Measurements from ENCODE around the gene PKDCC.
A peak's percentile ranks its signal among the peaks of the same experiment; 100 is the strongest.

The PKDCC gene

DNA sequence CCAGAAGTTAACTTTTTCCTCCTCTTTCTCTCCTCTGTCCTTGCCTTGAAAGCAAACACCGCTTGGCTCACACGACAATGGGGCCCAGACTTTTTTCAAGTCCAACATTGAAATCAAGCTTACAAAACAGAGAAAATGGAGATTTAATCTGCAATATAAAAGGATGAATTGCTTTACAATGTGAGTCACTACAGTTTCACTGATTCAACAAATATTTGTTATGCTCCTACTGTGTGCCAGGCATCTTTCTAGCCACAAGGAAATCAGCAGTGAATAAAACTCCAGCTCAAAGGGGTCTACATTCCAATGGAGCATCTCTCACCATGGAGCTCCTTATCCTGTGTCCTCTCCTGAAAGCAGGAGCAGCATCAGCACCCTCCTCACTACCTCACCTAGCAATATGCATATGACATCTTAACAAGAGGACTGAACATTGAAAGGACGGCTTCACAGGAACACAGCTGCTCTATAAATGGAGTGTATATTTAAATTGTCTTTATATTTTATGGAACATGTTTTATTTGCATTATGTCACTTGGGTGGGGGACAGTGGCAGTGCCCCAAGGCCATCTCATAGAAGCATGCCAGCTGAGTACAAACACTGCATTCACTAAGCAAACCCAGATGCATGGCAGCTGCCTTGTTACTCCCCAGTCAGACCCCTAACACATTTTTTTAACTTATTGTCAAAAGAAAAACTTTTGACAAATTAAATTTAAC lies 39.5 kb downstream of the PKDCC start:
- no peak for DNase-seq (ENCODE audit: low read depth)

DNA sequence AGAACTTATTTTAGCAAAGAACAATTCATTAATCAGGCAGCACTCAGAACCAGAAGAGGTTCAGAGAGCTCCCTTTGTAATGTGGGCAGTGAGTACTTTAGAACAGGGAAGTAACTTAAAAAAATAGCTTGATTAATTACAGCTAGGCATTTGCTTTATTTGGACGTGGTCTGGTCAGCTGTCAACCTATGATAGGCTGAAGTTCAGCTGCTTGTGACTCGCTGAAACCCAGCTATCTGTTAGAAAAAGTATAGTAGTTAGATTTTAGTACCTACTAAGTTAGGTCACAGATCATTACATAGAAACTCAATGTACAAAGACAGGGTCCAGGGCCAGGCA lies 40.0 kb downstream of the PKDCC start:
- no peak for DNase-seq (ENCODE audit: low read depth)

DNA sequence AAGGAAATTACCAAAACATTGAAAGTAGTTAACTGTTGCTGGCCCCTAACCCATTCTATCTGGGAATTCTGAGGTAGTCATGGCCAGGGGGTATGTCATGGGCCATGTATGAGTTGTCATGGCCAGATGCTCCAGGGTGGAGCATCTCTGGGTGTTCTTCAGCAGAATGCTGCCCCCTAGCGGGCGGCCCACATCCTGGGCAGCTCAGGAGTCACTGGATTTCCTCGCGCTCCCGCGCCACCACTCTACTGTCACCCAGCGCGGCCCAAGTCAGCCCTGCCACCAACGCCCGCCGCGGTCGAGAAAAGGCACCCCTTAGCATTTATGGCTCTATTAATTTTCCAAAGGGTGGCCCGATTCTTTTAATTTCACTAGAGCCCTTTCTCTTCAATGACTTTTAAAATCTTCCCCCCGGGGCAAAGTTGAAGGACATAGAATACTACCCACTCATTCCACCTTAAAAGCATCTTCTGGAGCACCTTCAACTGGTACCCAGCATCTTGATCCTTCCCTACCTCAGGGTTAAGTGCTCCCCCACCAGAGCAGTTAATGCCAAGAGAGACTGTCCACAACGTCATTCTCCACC lies 41.6 kb downstream of the PKDCC start:
- no peak for DNase-seq (ENCODE audit: low read depth)

DNA sequence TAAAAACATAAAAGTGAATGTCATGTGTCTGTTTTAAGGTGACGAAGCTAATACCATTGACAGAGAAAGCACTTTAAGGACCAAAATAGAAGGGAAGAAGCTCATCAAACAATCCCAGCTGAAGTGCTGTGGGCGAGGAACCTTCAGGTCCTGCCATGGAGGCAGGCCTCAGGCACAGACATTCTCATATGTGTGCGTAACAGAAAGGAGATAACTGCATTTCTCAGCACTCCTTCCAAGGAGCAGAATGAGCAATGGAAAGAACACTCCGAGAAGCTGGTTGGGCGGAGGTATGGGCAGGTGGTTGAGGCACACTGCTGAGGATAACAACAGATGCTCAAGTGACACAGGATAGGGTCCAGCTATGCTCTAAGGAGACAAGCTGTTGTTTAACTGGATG lies 42.4 kb downstream of the PKDCC start:
- DNase-seq (ENCODE audit: low read depth), result no peak

DNA sequence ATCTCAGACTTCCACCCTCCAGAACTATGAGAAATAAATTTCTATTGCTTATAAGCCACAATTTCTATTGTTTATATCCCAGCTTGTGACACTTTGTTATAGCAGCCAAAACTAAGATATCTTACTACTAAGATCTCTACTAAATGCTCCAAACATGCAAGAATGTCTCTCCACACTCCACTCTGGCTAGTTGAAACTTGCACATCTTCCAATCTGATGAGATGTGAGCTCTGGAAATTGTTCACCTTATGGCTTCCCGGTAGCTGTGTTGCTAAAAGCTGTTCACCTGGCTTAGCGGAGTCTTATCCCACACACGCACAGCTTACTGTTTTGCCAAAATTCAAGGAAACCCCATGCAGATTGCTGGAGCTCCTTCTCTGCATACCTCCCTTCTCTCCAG lies 43.9 kb downstream of the PKDCC start:
- no peak for DNase-seq (ENCODE audit: low read depth)

DNA sequence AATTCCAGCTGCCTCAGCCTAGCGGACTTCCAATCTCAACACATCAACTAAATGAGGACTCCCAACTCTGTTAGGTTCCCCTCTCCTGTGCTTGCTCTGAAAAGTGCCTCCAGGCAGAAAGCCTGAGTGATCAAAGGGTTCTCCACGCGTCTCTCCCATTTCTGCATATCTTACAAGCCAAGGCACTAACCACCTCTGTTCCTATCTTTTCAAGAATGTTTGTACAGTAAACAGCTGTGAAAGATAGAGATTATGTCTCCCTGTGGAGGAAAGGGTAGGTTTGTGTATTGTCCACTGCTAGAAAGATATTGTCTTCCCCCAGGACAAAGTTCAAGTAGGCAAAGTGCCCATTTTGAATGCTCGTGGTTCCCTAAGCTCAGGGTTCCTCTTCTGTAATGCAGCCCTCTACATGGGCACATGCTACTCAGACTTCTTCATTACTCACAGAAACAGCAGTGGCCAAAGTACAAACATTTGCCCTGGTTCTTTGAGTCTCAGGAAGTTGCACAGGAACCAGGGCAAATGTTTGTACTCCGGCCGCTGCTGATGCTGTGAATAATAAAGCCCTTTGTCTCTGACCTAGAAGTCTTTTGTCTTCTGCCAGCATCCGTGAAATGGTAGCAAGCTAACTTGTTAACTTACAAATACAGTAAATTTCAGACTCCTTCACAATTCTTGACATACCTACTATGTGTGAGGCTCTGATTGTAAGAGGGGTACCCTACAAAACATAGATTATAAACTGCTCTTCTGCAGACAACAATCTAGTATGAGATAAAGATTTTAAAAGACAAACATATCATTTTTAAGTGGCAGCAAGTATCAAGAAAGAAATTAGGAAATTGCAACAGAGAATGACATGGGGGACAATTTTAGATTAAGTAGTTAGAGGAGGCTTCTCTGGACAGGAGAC lies 44.5 kb downstream of the PKDCC start:
- DNase-seq (ENCODE audit: low read depth), result no peak

DNA sequence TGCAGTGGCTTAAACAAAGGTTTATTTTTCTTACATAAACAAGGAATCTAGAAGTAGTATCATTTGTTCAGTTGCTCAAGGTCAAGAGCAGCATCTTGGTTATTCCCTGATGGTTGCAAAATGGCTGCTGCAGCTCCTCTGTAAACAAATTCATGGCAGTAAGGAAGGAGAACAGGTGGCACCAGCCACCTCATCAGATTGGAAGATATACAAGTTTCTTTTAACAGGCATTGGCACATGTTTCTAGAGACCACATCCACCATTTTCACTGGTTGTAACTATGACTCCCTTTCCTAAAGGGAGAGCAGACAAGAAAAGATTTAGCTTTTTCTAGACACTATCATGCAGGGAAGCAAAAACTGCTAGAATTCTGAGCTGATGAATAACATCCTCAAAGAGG lies 46.3 kb downstream of the PKDCC start:
- DNase-seq (ENCODE audit: low read depth), result no peak

DNA sequence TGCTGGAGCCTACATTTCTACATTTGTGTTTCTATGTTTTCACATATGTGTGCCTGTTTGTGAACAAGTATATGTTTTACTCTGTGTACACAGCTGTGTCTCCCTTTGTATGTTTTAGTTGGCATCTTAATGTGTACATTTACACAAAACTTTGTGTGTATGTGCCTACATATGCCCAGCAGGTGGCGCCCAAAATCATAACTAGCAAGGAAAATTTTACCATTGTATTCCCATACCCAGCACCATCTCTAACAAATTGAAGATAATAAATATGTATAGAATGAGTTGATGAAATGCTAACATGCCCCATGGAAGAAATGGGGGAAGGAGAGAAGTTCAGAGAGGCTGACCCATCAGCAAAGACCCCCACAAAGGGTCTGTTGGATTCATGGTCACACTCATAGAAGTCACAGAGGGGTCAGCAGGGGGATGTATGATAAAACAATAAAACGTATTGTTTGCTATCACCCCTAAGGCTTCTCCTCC lies 48.1 kb downstream of the PKDCC start:
- no peak for DNase-seq (ENCODE audit: low read depth)

DNA sequence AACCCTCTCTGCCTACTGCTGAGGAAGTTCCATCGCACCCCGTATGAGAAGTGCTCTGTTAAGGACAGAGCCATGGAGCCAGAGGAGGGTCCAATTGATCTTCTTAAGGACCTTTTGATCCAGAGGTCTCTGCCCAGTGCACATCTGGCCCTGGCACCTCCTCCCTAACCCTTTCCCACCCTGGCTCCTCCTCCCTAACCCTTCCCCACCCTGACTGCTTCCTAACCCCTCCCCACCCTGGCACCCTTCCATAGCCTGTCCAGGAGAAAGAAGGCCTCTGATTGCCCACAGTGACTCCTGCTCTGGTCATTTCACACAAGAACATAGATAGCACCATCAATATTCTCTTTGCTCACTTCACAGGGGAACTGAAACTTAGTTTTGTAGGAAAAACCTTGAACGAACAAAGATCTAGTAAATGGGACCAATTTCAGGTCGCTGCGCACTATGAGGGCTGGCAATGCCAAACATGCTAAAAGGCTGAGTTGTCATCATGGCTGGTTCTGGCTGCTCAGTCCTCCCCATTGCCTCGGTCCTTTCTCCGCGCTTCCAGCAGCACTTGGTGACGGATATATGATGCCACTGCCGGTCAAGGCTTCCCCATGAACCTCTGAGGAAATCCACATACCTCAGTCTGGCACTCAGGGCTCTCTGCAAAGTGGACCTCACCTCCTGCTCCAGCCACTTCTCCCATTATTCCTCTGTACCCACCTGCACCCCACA lies 49.2 kb downstream of the PKDCC start:
- DNase-seq (ENCODE audit: low read depth), result no peak

DNA sequence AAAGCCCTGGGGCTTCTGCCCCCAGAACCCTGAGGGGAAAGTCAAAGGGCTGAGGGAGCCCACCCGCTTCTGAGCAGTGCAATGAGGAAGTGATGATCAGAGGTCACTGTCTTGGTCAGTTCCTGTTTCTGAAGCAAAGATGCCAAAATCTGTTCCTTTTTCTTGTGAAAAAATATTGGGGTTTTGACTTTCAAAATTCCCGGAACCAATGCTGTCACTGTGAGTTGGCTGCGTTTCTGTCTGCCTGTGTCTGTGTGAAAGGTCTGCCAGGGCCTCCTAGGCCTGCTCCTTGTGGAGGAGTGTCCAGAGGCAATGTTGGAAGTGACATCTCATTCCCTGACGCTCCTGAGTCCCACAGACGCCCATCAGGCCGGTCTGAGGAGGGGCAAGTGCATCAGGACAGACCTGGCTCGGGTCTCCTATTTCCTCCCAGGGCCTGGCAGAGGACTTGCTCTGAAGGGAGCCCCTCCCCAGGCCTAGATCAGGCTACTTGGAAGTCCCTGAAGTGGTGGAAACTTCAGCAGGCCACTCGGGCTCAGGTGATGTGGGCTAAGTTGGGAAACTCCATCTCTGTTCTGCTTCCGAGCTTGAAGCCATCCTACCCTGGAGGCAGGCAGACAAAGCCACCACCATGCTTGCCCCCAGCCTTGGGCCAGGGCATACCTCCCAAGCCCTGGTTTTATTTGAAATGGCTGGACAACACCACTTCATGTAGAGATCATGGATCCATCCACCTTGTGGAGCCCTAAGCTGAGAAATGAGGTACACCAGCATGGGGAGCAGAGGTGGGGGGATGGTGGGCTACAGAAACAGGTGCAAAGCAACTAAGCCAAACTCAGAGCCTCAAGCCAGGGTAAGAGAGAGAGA lies 51.0 kb downstream of the PKDCC start:
- DNase-seq (ENCODE audit: low read depth), result no peak

DNA sequence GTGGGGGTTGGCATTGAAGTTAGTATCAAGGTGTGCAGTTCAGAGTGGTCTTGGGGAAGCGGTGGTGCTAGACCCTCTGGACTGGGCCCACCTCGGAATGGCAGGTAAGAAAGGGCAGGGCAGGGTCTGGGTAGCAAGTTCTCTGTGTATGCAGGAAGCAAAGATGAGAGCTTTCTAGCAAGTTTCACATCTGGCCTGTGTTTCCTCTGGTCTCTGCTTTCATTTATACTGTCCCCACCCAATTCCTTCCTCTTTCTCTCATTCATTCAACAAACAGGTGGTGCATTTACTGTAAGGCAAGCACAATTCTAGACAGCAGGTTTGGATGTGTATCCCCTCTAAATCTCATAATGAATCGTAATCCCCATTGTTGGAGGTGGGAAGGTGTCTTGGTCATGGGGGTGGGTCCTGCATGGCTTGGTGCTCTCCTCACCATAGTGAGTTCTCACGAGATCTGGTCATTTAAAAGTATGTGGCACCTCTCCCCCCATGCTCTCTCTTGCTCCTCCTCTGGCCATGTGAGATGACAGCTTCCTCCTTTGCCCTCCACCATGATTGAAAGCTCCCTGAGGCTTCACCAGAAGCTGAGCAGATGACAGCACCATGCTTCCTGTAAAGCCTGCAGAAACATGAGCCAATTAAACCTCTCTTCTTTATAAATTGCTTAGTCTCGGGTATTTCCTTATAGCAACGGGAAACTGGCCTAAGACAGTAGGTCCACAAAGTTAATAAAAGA lies 51.8 kb downstream of the PKDCC start:
- no peak for DNase-seq (ENCODE audit: low read depth)

DNA sequence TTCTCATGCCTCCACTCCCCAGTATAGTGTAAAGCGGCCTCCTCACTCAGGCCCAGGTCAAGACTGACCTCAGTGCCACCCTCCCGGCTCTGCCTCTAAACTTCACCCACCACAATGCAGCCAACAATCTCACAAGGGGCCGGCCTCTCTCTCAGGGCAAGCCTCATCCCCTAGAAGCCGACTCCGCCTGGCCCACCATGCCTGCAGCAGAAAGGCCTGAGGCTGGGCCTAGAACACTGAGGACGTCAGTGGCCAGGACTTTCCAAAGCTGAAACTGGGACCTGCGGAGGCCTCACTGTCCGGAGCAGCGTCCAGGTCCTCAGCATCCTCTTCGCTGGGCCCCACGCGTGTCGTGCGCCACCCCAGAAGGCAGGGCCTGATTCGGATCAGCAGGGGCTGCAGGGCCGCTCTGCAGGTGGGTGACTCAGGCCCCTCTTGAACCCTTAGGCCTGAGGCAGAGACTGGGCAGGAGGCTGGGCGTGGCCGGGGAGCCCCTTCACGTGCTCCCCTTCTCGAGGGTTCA lies 52.9 kb downstream of the PKDCC start:
- DNase-seq (ENCODE audit: low read depth), result no peak

DNA sequence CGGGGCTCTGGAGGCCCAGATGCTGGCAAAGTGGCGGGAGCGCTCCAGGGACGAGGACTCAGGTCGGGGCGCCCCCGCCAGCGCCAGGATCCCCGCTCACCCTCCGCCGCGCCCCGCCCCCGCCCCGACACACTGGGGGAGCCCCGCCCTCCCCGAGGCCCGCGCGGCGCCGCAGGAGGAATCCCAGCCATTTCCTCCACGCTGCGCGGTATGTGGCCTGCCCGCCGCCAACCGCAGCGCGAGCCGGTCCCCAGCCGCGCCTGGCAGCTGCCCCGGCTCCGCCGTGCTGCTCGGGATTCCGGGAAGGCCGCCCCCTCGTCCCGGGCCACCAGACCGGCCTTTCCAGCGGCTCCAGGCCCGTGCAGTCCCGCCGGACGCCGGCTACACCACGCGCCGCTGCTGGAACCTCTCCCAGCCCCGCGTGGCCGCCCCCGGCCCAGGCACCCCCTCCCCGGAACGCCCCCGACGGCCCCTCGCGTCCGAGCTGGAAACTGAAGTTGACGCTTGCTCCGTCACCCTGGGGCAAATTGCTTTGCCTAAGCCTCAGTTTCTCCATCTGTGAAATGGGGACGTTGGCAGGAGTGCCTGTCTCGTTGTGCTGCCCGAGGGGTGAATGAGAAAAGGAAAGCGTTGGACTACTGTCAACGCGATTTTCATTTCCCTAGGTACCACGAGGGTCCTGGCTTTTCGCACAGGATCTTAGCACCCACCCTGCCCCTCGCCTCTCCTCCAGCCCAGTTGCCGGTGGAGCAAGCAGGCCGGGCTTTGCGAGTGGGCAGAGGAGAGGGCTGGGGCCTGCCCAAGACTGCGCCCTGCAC lies 53.6 kb downstream of the PKDCC start:
- peak; percentile 34 for DNase-seq (ENCODE audit: low read depth)

DNA sequence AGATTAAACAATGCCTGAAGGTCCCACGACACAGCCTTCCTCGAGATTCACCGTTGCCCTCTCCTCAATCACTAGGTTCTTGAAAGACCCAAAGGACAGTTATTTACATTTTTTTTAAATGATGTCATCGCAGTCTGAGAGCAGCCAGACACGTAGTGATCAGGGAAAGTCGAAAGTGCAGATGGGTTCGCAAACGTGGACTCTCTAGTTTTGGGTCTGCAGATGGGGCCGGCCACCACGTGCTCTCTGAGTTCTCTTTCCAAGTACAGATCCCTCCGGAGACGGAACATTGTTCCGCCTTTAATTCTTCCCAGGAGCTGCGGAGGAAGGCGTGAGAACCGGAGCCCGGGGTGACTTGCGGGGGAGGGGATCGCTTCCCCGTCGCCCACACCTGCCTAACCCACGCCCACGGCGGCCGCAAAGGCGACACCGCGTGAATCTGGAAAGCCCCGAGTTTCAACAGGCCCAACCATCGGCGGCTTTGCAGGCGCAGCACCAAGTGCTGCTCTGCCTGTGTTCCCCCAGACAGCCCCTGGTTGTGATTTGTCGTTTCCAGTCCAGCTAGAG lies 54.3 kb downstream of the PKDCC start:
- peak; percentile 77 for DNase-seq (ENCODE audit: low read depth)

DNA sequence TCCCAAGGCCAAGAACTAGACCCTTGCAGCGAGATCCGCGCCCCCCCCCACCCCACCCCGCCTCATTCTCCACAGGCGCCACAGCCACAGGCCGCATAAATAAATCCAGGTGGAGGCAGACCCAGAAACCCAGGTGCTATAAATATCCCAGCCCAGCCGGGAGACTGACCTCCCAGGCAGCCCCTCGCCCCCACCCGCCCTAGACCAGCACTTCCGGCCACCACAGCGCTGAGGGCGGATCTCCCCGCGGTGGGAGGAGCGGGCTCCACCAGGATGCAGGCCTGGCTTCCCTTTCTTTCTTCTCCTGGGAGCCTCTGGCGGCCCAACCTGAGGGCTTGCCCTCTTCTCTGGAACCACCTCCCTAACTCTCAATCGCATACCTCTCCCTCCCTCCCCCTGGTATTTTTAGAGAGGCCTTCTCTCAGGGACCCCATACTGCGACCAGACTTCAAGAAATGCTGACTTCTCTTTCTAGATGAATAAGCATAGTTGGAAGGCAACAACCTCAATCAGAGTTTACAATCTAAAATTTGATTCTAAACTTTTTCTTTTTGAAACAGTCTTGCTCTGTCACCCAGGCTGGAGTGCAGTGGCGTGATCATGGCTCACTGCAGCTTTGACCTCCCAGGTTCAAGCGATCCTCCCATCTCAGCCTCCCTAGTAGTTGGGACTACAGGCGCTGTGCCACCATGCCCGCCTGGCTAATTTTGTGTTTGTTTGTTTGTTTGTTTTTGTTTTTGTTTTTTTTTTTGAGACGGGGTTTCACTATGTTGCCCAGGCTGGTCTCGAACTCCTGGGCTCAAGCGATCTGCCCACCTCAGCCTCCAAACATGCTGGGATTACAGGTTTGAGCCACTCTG lies 55.0 kb downstream of the PKDCC start:
- peak; percentile 19 for DNase-seq (ENCODE audit: low read depth)

DNA sequence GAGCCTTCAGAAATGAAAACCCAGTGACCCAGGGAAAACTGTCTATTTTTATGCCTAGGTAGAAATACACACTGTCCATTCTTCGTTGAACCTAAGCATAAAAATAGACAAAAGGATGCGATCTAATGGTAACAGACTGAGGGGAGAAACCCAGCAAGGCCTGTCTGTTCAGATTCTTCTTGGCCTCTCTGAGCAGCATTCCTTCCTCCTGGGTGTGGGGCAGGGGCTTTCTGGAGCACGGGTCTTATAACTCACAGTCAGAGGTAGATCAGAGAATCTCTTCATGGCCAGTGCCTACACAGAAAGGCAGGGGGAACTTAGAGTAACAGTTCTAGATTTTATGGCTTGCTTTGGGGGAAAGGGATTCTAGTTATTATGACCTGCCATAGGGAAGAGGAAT lies 56.0 kb downstream of the PKDCC start:
- DNase-seq (ENCODE audit: low read depth), result no peak

DNA sequence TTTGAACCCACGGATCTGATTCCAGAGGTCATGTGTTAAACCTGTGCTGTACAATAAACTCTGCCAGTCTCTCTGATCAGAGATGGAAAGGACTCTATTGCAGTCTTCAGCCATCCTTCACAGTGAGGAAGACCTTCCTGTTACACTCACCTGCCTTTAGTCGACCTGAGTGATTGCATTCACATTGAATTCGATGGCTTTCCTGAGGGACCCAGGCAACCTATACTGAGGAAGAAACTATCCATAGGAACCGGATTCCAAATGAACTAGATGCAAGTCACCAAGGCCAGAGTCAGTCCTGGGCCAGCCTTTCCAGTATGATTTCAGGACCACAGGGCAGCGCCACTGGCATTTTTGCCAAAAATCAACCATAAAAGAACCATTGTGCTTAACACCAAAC lies 56.8 kb downstream of the PKDCC start:
- DNase-seq (ENCODE audit: low read depth), result no peak
